SK-N-SH treated with all-trans-retinoic acid at 6 μM for 48 hours (cell line): ENCODE measurements around the gene PHLDA2.

Experiments used
- BACH2 ChIP-seq: fragments of 250-450 bp; sonication (Bioruptor Pico); IDR thresholded peaks from 2 replicates; pipeline ENCODE4 v1.9.0; 2021; ENCODE audit warnings: mild to moderate bottlenecking, borderline replicate concordance
- POU6F1 ChIP-seq: fragments of 250-450 bp; sonication (Bioruptor Pico); IDR thresholded peaks from 2 replicates; pipeline ENCODE4 v1.8.0; 2021; ENCODE audit warnings: low read depth, mild to moderate bottlenecking, moderate library complexity, borderline replicate concordance
- RARB ChIP-seq: fragments of 250-450 bp; sonication (Bioruptor Pico); IDR thresholded peaks from 2 replicates; pipeline ENCODE4 v1.8.0; 2021; ENCODE audit warnings: mild to moderate bottlenecking, moderate library complexity
- TCF4 ChIP-seq: fragments of 250-450 bp; sonication (Bioruptor Pico); IDR thresholded peaks from 2 replicates; pipeline ENCODE4 v1.8.0; 2021; ENCODE audit warnings: mild to moderate bottlenecking, moderate library complexity, borderline replicate concordance
- TOX ChIP-seq: fragments of 250-450 bp; sonication (Bioruptor Pico); IDR thresholded peaks from 2 replicates; pipeline ENCODE4 v1.8.0; 2021; ENCODE audit warnings: mild to moderate bottlenecking, moderate library complexity, borderline replicate concordance
- ZFP3 ChIP-seq: fragments of 250-450 bp; sonication (Bioruptor Pico); IDR thresholded peaks from 2 replicates; pipeline ENCODE4 v1.5.0; 2020; ENCODE audit warnings: mild to moderate bottlenecking, moderate library complexity
- ZFP30 ChIP-seq: fragments of 450-650 bp; formaldehyde crosslinking; IDR thresholded peaks from 2 replicates; pipeline ENCODE4 v1.5.0; 2022; ENCODE audit warnings: mild to moderate bottlenecking, moderate library complexity
- ZNF8 ChIP-seq: fragments of 450-650 bp; formaldehyde crosslinking; IDR thresholded peaks from 2 replicates; pipeline ENCODE4 v1.5.0; 2020; ENCODE audit warnings: mild to moderate bottlenecking, moderate library complexity
- TF ChIP-seq, protein P1 (sequence below): fragments of 250-450 bp; sonication (Bioruptor Pico); IDR thresholded peaks from 2 replicates; pipeline ENCODE4 v1.5.1; 2020; ENCODE audit warnings: low read depth, mild to moderate bottlenecking, moderate library complexity

DNA sequence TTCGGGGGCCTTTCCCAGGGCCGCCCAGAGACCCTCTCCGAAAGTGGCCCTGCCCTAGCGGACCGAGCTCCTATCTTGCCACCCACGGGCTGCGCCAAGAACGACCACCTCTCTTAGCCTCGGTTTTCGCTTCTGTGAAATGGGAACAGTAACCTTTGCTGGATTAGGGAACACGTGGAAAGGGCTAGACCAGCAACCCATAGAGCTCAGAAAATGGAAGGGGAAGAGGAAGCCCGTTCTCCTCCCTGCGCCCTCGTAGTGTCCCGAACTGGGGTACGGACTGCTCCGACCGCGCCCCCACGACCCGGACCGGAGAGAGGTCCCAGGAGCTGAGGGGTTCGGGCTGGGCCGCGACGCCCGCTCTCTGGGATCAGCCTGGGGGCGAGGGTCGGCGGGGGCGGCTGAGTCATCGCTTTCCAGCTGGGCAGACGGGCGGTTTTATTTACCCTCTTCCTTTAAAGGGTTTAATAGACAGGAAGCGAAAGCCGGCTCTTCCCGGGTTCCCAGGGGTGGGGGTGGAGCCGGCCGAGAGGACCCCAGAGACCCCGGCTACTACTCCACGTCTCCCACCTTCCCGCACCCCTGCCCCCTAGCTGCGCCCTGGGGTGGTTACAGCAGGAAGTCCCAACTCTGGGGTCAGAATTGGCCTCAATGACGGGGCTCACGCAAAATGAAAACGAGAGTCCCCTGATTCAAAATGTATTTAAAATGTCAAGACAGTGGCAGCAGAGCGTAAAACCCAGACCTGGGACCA, 907 bp upstream of the PHLDA2 start:
- TF ChIP-seq ZFP30 (CRISPR knock-in tag) (no peak), ZNF8 (CRISPR knock-in tag) (no peak), ZFP3 (CRISPR knock-in tag) (no peak), RARB (CRISPR knock-in tag) (no peak), BACH2 (no peak), TCF4 (CRISPR knock-in tag) (no peak), POU6F1 (CRISPR knock-in tag) (no peak), TOX (no peak)
- TF ChIP-seq, protein P1, sequence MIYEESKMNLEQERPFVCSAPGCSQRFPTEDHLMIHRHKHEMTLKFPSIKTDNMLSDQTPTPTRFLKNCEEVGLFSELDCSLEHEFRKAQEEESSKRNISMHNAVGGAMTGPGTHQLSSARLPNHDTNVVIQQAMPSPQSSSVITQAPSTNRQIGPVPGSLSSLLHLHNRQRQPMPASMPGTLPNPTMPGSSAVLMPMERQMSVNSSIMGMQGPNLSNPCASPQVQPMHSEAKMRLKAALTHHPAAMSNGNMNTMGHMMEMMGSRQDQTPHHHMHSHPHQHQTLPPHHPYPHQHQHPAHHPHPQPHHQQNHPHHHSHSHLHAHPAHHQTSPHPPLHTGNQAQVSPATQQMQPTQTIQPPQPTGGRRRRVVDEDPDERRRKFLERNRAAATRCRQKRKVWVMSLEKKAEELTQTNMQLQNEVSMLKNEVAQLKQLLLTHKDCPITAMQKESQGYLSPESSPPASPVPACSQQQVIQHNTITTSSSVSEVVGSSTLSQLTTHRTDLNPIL (CRISPR knock-in tag): no peak
